ENCODE measurements around the gene LLCFC1. TPM values are rescaled to one million over a fixed set of nuclear protein-coding genes. Genes with fewer than 3 reads are reported as not detected.
A peak's percentile ranks its signal among the peaks of the same experiment; 100 is the strongest.

Gene LLCFC1
- total RNA-seq (ENCODE audit: unreplicated experiment): not detected
- long read RNA-seq: 0 reads

DNA sequence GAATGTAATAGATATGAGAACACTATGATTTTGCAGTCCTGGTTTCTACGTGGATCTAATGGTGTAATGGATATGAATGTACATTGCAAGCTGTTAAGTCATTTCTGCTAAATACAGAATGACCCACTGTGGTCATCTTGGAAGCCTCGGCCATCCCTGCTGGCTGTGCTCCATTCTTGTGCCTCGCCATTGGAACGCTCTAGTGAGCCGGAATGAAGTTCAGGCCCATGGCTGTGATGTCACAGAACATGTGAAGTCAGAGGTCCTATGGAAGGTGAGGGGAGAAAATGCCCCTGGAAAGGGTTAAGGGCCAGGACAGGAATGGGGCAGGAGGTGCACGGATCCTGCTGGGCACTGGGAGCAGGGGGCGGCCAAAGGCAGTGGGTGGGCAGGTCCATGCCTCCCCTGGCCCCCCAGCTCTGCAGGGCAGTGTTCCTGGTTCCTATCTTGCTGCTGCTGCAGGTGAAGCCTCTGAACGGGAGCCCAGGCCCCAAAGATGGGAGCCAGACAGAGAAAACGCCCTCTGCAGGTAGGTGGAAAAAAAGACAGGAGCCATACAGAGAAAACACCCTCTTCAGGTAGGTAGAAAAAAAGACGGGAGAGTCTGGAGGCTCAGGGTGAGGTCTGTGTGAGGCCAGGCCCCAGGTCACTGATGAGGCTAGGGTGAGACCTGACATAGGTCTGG, at the start of gene LLCFC1:
LLCFC1 (plus strand) TSS at position 259 of the 685 bp plus-strand sequence; CDS start at position 397, 138 bp downstream.
- TF ChIP-seq, protein P1, sequence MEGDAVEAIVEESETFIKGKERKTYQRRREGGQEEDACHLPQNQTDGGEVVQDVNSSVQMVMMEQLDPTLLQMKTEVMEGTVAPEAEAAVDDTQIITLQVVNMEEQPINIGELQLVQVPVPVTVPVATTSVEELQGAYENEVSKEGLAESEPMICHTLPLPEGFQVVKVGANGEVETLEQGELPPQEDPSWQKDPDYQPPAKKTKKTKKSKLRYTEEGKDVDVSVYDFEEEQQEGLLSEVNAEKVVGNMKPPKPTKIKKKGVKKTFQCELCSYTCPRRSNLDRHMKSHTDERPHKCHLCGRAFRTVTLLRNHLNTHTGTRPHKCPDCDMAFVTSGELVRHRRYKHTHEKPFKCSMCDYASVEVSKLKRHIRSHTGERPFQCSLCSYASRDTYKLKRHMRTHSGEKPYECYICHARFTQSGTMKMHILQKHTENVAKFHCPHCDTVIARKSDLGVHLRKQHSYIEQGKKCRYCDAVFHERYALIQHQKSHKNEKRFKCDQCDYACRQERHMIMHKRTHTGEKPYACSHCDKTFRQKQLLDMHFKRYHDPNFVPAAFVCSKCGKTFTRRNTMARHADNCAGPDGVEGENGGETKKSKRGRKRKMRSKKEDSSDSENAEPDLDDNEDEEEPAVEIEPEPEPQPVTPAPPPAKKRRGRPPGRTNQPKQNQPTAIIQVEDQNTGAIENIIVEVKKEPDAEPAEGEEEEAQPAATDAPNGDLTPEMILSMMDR (IDR thresholded peaks at IDR 0.05; ENCODE audit: partially characterized antibody, unreplicated experiment): no peak
- Mint-ChIP-seq H3K36me3 (ENCODE audit: unreplicated experiment) (peaks cover 4% of the 10 kb centered on the region), H3K4me3 (ENCODE audit: unreplicated experiment) (no peak within 1 kb of the TSS), H3K4me1 (ENCODE audit: low read depth, unreplicated experiment) (no peaks in the 10 kb centered on the region), H3K9me3 (ENCODE audit: unreplicated experiment) (no peaks in the 10 kb centered on the region), H3K27me3 (ENCODE audit: unreplicated experiment) (peaks cover 3% of the 10 kb centered on the region), H3K27ac (ENCODE audit: unreplicated experiment) (no peak within 1 kb of the TSS)
- DNase-seq: no peak

DNA sequence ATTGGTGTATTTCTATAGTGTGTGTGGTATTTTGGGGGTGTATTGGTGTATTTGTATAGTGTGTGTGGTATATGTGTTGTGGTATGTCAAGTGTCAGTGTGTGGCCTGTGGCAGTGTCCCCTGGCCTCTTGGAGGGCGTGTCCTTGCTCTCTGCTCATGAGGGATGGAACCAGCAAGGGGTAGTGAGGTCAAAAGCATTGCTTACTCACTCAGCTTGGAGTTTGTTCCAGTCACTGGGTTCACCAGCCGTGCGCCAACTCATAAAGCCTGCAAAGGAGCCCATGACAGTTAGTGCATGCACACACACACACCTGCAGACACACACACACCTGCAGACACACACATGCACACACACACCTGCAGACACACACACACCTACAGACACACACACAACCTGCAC, 49.5 kb upstream of the LLCFC1 start:
- no peak overlapping the region for H3K27ac Mint-ChIP-seq (ENCODE audit: unreplicated experiment)
- peaks cover 13% of the 10 kb centered on the region for H3K27me3 Mint-ChIP-seq (ENCODE audit: unreplicated experiment)
- H3K4me1 Mint-ChIP-seq (ENCODE audit: low read depth, unreplicated experiment): peaks cover 2% of the 10 kb centered on the region

DNA sequence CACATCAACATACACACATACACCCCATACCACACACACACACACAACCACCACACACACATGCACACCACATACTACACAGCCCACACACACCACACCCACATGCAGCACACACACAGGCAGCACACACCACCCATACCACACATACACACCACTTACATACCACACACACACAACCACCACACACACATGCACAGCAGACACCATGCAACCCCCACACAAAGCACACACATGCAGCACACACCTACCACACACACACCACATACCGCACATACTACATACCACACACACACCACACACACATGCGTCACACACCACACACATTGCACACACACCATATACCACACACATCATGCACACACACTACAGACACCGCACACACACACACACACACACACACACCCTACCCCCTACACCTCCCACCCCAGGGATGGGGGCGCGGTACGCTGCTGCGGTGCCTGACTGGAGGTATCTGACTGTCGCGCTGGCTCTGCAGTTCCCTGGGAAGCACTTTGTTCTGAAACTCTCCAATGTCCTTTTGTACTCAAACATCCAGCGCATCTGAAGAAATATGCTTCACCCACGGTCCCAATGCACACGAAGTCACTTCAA, 48.3 kb upstream of the LLCFC1 start:
- peaks cover 1% of the 10 kb centered on the region for H3K4me1 Mint-ChIP-seq (ENCODE audit: low read depth, unreplicated experiment)
- no peak for DNase-seq

More for the DNA sequence above, 49.5 kb upstream of the LLCFC1 start:
- Mint-ChIP-seq H3K4me3 (ENCODE audit: unreplicated experiment) (no peak overlapping the region), H3K9me3 (ENCODE audit: unreplicated experiment) (peaks cover 4% of the 10 kb centered on the region), H3K36me3 (ENCODE audit: unreplicated experiment) (no peaks in the 10 kb centered on the region)
- TF ChIP-seq, protein P1 (IDR thresholded peaks at IDR 0.05; ENCODE audit: partially characterized antibody, unreplicated experiment): no peak
- DNase-seq: no peak

DNA sequence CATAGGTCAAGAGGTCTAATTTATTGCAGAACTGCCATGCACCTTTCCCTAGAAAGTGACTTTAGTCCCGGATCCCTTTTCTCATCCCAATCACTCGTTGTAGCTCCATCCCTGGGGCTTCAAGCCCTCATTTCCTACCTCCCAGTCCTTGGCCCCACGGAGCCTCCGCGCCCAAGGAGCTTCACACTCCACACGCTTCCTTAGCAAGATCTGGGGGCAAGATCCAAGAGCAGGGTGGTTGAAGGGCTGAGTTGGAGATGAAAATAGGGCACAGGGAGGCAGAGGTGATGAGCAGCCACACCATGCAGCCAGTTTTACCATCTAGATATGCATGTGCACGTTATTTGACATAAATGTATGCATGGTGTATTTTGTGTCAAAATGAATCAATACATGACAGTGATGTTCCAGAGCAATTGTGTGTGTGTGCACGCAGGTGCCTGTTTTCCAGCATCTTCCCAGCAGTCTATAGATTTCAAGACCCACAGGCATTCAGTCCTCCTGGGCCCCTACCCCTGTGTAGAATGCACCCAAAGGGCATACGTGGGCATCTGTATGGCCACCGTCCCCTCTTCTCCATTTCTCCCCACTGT, 47.7 kb upstream of the LLCFC1 start:
- peaks cover 2% of the 10 kb centered on the region for H3K9me3 Mint-ChIP-seq (ENCODE audit: unreplicated experiment)
- no peaks in the 10 kb centered on the region for H3K4me1 Mint-ChIP-seq (ENCODE audit: low read depth, unreplicated experiment)
- H3K36me3 Mint-ChIP-seq (ENCODE audit: unreplicated experiment): no peaks in the 10 kb centered on the region
- H3K4me3 Mint-ChIP-seq (ENCODE audit: unreplicated experiment): no peak overlapping the region
- H3K27me3 Mint-ChIP-seq (ENCODE audit: unreplicated experiment): peaks cover 13% of the 10 kb centered on the region
- TF ChIP-seq, protein P1 (IDR thresholded peaks at IDR 0.05; ENCODE audit: partially characterized antibody, unreplicated experiment): no peak
- DNase-seq: no peak
- H3K27ac Mint-ChIP-seq (ENCODE audit: unreplicated experiment): no peak overlapping the region

More for the DNA sequence above, 48.3 kb upstream of the LLCFC1 start:
- H3K27ac Mint-ChIP-seq (ENCODE audit: unreplicated experiment): peak overlapping the region; percentile 6
- peaks cover 13% of the 10 kb centered on the region for H3K27me3 Mint-ChIP-seq (ENCODE audit: unreplicated experiment)
- H3K36me3 Mint-ChIP-seq (ENCODE audit: unreplicated experiment): no peaks in the 10 kb centered on the region
- no peak overlapping the region for H3K4me3 Mint-ChIP-seq (ENCODE audit: unreplicated experiment)
- TF ChIP-seq, protein P1 (IDR thresholded peaks at IDR 0.05; ENCODE audit: partially characterized antibody, unreplicated experiment): no peak
- H3K9me3 Mint-ChIP-seq (ENCODE audit: unreplicated experiment): peaks cover 3% of the 10 kb centered on the region

DNA sequence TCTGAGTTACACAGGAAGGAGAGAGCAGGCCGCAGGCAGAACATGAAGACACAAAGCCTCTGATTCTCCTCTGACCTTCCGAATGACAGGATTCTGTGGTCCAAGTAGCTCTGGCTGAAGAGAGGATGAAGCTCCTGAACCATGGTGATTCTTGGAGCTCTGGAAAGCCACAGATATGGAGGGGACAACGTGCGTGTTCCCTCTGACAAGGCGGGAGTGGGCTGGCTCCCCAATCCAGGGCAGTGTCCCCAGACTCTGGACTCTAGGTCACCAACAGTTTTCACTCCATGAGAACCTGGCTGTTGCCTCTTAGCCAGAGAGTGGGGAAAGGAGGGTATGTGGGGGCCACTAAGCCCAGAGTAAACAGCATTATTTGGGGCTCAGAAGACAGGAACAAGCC, 46.3 kb upstream of the LLCFC1 start:
- DNase-seq: no peak
- TF ChIP-seq, protein P1 (IDR thresholded peaks at IDR 0.05; ENCODE audit: partially characterized antibody, unreplicated experiment): no peak
- Mint-ChIP-seq H3K4me3 (ENCODE audit: unreplicated experiment) (no peak overlapping the region), H3K27ac (ENCODE audit: unreplicated experiment) (no peak overlapping the region), H3K4me1 (ENCODE audit: low read depth, unreplicated experiment) (no peaks in the 10 kb centered on the region), H3K27me3 (ENCODE audit: unreplicated experiment) (peaks cover 11% of the 10 kb centered on the region), H3K36me3 (ENCODE audit: unreplicated experiment) (no peaks in the 10 kb centered on the region), H3K9me3 (ENCODE audit: unreplicated experiment) (no peaks in the 10 kb centered on the region)

Measured in glutamatergic neuron (in vitro differentiated cells).